NCI-H146 treated with DMSO at 0.1 percent for 48 hours (cell line): ENCODE results near the gene BTBD9.

ENCODE experiments used
- DNase-seq: peaks from one replicate; lab custom pipeline; 2025; ENCODE audit not compliant: unreplicated experiment; lab: John Stamatoyannopoulos, UW

BTBD9 gene

DNA sequence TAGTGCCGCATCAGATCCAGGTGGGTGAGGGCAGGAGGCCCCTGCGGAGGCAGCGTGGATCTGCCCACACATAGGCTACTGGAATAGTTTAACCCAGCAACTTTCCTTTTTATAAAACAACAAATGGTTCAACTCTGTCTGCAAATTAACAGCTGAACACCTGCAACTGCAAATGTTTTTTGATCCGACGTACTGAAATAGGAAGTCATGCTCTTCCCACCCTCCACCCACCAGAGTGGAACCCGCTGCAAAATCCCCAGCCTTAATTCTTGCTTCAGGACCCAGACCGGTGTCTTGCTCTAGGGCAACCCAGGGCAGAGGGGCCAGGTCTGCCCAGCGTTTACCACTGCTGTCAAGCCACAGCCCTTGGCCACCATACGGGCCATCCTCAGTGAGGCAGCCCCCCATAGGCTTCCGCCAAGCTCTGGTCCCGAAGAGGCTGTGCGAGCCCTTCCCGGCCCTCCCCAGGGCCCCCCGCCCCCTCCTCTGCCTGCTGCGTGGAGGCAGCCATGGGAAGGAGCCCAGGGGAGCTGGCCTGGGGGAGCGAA is 485.9 kb downstream of the BTBD9 start:
- DNase-seq, result no peak

GRCh38 chr6:38153076-38153797 is 486.5 kb downstream of the BTBD9 start:
- DNase-seq, result no peak

DNA sequence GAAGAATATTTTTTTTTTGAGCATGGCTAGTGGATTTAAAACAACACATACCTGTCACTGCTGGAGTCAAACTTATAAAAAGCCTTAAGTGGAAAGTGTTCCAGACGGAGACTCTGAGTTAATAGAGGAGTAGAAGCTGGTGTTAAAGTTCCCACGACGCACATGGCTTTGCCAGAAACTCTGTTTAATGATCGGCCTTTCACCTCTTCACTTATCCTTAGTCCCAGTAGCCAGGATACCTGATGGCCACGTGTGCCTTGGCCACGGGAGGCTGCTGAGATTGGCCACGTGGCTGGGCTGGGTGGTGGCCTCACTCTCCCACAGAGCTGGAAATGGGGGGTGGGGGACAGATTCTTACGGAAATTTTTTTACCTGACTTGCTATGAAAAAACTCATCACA is 487.1 kb downstream of the BTBD9 start:
- no peak for DNase-seq

DNA sequence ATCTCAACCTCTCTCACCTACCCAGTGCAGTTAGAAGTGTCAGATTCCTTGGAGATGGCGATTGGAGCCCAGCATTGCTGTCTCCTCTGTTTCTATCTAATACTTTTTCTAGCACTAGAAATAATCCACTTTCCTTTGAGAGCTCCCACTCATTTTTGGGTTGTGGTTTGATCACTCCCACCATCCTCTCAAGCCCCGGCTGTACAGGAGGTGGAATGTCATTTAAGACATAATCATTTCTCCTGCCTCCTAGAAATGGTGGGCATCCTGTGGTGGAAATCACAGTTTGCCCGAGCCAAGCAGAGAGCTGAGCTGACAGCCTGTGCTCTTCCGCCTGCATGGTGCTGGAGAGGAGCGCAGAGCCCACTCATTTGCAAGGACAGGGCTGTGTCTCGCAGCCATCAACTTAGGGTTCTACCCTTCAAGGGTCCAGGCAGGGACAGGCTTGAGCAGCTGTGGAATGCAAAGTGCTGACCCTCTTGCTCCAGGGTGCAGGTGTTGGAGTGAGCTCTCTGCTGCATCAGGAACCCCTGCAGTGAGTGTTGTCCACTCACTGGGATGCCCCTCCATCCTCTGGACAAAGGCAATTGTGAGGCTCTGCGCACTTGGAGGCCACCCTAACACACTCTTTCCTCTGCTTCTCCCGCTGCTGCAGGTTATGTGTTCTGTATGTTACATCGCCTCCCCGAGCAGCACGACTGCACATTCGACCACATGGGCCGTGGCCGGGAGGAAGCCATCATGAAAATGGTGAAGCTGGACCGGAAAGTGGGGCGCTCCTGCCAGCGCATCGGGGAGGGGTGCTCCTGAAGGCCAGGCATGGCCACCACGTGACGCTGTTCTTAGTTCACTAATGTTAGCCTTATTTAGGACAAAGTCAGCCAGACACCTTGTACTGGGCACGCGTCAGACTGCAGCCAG is 487.9 kb downstream of the BTBD9 start:
- no peak for DNase-seq

DNA sequence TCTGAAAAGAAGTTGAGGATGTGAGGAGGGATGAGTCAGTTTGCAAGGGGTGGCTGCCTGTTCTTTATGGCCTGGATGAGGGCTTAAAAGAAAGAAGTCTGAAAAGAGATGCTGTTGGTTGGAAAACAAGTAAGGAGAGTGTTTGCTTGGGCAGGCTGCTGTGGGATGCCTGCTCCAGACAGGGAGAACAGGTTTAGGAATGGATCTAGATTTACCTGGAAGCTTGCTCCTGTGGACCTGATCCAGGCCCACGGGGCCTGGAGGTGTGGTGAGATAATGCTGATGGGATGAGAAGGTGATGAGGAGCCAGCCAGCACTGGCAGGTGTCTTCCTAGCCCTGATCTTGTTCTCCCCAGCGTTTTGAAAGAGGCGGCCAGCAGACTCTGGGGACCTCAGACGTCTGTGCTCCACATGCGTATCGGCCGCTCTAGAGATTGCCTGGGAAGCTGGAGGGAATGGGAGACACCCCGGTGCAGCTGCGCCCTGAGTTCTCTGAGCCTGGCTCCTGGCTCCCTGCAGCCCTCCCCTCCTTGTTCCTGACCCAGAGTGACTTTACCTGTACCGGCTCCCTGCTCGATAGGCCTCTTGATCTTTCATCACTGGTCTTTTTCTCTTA is 488.9 kb downstream of the BTBD9 start:
- no peak for DNase-seq

DNA sequence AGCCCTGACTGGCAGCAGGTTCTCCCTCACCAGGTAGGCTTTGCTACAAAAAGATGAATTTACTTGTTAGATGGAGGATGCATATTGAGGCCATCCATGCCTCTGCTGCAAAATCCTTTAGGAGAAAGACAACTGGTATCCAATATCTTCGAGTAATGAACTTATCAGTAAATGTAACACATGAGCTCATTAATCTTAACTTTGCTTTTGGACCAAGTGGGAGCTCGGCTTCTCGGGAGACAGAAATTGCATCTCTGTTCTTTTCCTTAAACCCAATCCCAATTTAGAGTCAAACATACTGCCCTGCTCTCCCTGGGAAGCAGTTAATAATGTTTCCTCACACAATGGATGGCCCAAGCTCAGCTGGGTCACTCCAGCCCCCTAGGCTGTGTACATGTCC is 489.7 kb downstream of the BTBD9 start:
- no peak for DNase-seq

DNA sequence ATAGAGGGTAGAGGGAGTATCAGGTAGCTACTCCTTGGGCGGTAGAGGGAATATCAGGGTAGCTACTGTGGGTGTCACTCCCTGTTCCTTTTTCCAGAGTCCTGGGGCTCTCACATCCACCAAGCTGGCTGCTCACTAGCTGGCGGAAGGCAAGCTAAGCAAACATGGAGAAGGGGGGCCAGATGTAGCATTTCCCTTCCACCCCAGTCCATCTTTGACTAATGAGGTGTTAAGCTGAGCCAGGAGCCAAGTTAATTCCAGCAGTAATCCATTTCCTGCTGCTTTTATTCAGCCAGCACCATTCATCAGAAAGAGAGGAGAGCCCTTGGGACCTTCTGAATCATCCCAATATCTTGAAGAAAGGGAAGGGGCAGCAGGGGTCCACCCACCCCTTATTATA is 490.2 kb downstream of the BTBD9 start:
- DNase-seq, result peak; percentile 27

DNA sequence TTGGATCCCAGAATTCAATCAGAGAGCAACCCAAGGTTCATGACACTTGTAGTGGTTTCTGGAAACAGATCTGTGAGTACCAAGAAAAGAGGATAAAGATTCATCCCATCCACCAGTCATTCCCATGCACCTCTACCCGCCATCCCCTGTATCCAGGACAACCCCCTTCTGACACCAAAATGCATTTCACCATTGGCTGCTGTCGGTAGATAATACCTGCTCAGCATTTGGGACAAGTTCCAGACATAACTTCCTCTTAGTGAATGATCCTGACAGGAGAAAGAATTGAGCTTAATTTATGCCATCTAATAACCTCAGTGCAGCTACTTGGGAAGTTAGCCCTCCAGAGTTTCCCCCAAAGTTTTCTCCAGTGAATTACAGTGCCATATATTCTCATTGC is 491.1 kb downstream of the BTBD9 start:
- DNase-seq, result no peak

DNA sequence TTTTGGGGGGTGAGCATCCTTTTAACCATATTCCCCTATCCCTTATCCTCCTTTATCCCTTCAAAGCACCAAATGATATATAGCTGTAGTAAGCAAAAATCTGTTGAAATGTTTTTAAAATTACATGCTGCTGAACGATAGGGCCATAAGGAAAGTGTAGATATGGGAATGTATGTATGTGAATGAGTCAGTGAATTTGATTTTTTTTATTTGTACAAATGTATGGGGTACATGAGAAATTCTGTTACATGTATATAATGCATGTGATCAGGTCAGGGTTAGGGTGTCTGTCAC is 493.0 kb downstream of the BTBD9 start:
- no peak for DNase-seq

GRCh38 chr6:38146021-38146733 is 493.6 kb downstream of the BTBD9 start:
- no peak for DNase-seq

DNA sequence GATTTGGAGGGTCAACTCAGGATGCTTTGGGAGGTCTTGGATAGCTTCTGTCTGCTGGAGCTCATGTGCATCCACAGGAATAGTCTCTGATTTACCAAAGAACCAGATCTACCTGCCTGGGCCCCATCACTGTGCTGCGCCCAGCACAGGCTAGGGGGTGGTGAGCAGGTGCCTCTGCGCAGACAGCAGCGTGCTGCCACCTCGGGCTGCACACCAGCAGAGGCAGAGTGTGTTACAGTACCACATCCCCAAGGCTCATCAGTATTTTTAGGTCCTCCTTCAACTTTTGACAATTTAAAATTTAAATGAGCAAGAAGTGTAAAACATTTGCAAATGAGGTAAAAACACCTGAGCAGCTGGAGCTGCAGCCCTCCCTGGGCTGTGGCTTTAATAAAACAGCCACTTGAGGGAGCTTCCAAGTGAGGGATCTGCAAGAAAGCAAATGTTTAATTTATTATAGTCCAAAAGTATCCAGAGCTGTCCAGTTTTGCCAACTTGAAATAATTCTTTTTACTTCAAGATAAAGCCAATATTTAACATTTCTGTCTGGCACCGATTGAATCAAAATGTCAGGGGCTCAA is 495.3 kb downstream of the BTBD9 start:
- no peak for DNase-seq

DNA sequence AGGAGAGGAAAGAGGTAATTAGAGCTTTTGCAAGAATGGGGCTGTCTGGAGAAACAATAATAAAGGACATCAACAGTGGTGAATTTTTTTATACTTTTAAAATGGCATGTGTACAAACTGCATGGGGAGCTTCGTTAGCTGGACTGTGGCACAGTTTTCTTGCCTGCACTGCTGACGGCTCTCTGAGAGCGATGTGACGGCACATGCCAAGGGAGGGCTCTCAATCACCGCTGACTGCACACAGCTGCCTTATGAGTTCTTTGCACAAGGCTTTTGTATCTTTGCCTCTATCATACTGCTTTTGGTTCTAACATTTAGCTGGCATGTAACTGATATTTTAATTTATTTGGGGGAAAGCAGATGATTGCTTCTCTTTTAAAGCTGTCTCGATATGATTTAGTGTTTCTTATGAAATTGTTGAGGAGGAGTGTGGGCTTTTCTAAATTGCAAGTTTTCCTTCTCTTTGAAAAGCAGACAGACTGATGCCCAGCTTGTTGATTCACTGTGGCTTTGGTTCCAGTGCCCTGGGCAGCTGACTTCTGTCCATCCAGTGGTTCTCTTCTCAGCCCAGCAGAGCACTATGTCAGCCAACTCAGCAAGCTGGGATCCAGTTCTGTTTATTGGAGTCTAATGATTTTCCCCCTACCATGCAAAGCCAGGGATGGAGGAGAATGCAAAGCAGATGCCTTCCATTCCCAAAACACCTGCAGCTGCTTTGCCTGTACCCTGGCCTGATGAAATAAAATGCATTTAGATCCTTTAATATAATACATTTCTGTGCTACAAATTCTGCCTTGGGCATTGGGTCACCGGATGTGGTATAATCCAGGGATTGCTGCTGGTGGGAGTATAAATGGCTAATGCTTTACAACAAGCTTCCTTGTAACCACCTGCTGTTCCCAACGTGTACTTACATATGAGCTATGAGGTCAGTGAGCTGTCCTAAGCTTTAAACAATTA is 496.3 kb downstream of the BTBD9 start:
- DNase-seq, result peak; percentile 73

DNA sequence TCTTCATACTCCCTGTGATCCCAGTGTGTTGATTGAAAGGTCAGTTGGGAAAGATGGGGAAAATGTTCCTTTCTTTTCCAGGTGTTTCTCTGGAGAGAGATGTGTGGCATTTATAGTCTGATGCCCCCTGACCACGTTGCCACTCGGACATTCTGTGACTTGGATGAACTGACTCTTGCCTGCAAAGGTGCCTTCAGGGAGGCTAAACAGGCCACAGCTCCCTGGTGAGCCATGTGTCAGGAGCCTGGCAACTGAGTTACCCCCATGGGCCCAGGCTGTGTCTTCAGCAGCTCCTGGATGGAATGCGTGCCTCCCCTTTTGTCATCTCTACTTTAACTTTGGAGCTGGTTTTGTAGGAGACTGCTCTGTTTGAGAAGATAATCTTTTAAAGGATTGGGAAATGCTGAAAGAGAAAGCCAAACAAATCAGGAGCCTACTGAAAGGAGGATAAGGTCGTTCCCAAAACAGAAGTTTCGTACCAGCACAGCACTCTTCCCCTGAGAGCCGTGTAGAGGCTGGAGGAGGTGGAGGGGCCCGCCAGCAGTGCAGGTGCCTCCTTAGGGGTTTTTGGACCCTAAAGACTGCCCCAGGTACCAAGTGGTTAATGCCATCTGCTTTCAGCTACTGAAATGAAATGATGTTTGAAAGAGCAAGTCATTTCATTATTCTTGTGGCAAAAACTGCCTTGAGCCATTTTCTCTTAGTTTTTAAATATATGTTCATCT is 497.4 kb downstream of the BTBD9 start:
- no peak for DNase-seq

DNA sequence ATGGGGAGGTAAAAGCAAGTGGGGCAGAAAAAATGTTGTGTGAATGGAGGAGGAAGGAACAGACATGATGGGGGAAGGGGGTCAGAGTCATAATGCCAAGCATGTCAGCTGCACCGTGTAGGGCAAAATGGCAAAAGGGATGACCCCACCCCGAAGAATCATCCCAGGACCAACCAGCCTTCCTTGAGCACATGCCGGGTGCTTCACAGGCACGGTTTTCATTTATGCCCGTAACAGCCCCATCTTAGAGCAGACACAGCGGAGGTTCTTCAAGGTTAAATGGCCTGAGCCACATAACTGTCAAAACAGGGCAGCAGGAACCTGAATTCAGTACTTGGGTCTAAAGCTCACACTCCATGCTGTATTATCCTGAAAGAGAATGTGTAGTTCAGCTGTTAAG is 498.0 kb downstream of the BTBD9 start:
- no peak for DNase-seq

GRCh38 chr6:38141085-38141484 is 498.6 kb downstream of the BTBD9 start:
- no peak for DNase-seq

- no peak for DNase-seq
Measured at GRCh38 chr6:38138374-38138773, 501.4 kb downstream of the BTBD9 start.

DNA sequence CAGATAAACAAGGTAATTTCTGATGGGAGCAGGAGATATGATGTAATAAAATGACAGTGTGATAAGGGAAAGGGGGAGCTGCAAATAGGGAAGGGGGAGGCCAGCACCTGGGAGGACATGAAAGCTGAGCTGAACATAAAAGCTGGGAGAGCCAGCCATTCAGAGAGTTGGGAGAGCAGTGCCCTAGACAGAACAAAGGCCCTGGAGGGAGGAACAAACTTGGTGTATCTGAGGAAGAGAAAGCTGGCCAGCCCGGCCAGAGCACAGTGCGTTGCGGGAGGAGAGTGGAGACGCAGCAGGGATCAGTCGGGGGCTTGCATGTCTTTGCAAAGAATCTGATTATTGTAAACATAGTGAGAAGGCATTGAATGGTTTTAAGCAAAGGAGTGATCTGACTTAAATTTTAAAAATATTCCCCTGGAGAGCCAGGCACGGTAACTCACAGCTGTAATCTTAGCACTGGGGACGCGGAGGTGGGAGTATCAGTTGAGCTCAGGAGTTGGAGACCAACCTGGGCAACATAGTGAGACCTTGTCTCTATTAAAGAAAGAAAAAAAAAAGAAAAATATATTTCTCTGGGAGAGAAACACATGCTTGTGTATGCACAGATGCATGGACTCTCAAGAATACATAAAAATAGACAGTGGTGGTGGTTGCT is 502.0 kb downstream of the BTBD9 start:
- peak; percentile 90 for DNase-seq

DNA sequence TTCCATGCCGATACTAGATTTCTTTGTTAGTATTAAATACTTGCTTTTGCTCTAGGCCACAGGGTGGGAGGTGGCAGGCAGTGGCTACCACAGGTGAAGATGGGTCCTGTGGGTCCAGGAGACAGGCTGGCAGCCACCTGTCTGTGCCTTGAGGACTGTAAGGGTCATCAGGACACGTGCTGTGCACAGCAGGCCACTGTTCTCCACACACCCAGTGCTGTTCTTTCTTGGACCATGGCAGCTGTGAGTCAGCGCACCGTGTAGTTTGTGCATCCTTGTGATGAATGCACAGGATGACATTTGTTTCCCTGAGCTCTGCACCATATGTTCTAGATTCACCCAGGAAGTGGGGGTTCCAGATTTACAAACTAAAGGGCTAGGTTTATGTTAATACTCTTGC is 503.2 kb downstream of the BTBD9 start:
- peak; percentile 69 for DNase-seq

GRCh38 chr6:38134704-38135088 is 505.0 kb downstream of the BTBD9 start:
- no peak for DNase-seq
